ENCODE data around the gene MYL12B. TPM values are rescaled to one million over a fixed set of nuclear protein-coding genes. Genes with fewer than 3 reads are reported as not detected.
"Not testable (repeated sequence)": the region's sequence is repeated elsewhere in the genome, so short reads cannot be mapped to it uniquely, and the experiment has no call there.

The MYL12B gene
- total RNA-seq, 2 experiments from 2014 or later, result 313 to 322 TPM

GRCh38 chr18:3304832-3305231 is 42.9 kb downstream of the MYL12B start:
- CTCF ChIA-PET, result interaction anchor here (1.6 kb wide), 1 partner anchor 361 kb away, joined by 5 read pairs; no protein-coding TSS in a partner anchor
- ATAC-seq, result peak; percentile 13
- no peak for DNase-seq
- Mint-ChIP-seq H3K27ac (peak overlapping the region; percentile 76), H3K4me1 (peaks cover 18% of the 10 kb centered on the region), H3K27me3 (peaks cover 27% of the 10 kb centered on the region), H3K4me3 (no peak overlapping the region), H3K36me3 (no peaks in the 10 kb centered on the region), H3K9me3 (ENCODE audit: low read depth) (no peaks in the 10 kb centered on the region)

- Mint-ChIP-seq H3K27me3 (peaks cover 22% of the 10 kb centered on the region), H3K27ac (peak overlapping the region; percentile 76), H3K4me1 (peaks cover 18% of the 10 kb centered on the region), H3K9me3 (ENCODE audit: low read depth) (no peaks in the 10 kb centered on the region), H3K36me3 (no peaks in the 10 kb centered on the region), H3K4me3 (no peak overlapping the region)
- DNase-seq (peak; percentile 77), ATAC-seq (peak; percentile 100)
- CTCF ChIA-PET, result interaction anchor here (1.1 kb wide), 1 partner anchor 8 kb away, joined by 7 read pairs; no protein-coding TSS in a partner anchor
Observed at GRCh38 chr18:3305354-3305762, 43.4 kb downstream of the MYL12B start.

- no peaks in the 10 kb centered on the region for H3K36me3 Mint-ChIP-seq
- peaks cover 18% of the 10 kb centered on the region for H3K4me1 Mint-ChIP-seq
- no peaks in the 10 kb centered on the region for H3K9me3 Mint-ChIP-seq (ENCODE audit: low read depth)
- DNase-seq (no peak), ATAC-seq (no peak)
- H3K4me3 Mint-ChIP-seq, result no peak overlapping the region
- CTCF ChIA-PET, result interaction anchor here (1.1 kb wide), 1 partner anchor 8 kb away, joined by 7 read pairs; no protein-coding TSS in a partner anchor
- H3K27me3 Mint-ChIP-seq, result peaks cover 19% of the 10 kb centered on the region
- peak overlapping the region; percentile 76 for H3K27ac Mint-ChIP-seq
Observed at GRCh38 chr18:3305933-3306332, 44.0 kb downstream of the MYL12B start.

GRCh38 chr18:3306391-3306790 is 44.5 kb downstream of the MYL12B start:
- H3K27me3 Mint-ChIP-seq, result peaks cover 14% of the 10 kb centered on the region

GRCh38 chr18:3313685-3314084 is 51.8 kb downstream of the MYL12B start:
- Mint-ChIP-seq H3K27ac (no peak overlapping the region), H3K4me1 (no peaks in the 10 kb centered on the region), H3K9me3 (ENCODE audit: low read depth) (no peaks in the 10 kb centered on the region), H3K36me3 (no peaks in the 10 kb centered on the region), H3K4me3 (no peak overlapping the region), H3K27me3 (peaks cover 5% of the 10 kb centered on the region)
- CTCF ChIA-PET, result interaction anchor here (0.6 to 1.0 kb wide), 2 partner anchors 10 to 11 kb away, joined by 3 read pairs; no protein-coding TSS in a partner anchor
- DNase-seq (no peak), ATAC-seq (no peak)

More at GRCh38 chr18:3306391-3306790, 44.5 kb downstream of the MYL12B start:
- no peak overlapping the region for H3K4me3 Mint-ChIP-seq
- no peak for ATAC-seq
- H3K9me3 Mint-ChIP-seq (ENCODE audit: low read depth), result no peaks in the 10 kb centered on the region
- H3K36me3 Mint-ChIP-seq, result no peaks in the 10 kb centered on the region
- peaks cover 18% of the 10 kb centered on the region for H3K4me1 Mint-ChIP-seq
- peak overlapping the region; percentile 16 for H3K27ac Mint-ChIP-seq
- CTCF ChIA-PET, result interaction anchor here (1.1 to 2.5 kb wide), 2 partner anchors 9 kb away, joined by 7 to 12 read pairs; no protein-coding TSS in a partner anchor
- DNase-seq, result no peak

GRCh38 chr18:3315344-3315743 is 53.4 kb downstream of the MYL12B start:
- CTCF ChIA-PET, result interaction anchor here (0.7 to 1.2 kb wide), 2 partner anchors 270 to 378 kb away, joined by 3 read pairs; no protein-coding TSS in a partner anchor
- not testable (repeated sequence) for DNase-seq; H3K27ac Mint-ChIP-seq; H3K9me3 Mint-ChIP-seq (ENCODE audit: low read depth); H3K36me3 Mint-ChIP-seq; H3K4me3 Mint-ChIP-seq; ATAC-seq; H3K27me3 Mint-ChIP-seq
- H3K4me1 Mint-ChIP-seq, result peaks cover 15% of the 10 kb centered on the region

GRCh38 chr18:3319399-3319798 is 57.5 kb downstream of the MYL12B start:
- Mint-ChIP-seq H3K4me3 (no peak overlapping the region), H3K27me3 (peaks cover 9% of the 10 kb centered on the region), H3K4me1 (peaks cover 24% of the 10 kb centered on the region), H3K27ac (no peak overlapping the region), H3K9me3 (ENCODE audit: low read depth) (no peaks in the 10 kb centered on the region), H3K36me3 (peaks cover 2% of the 10 kb centered on the region)
- ATAC-seq, result peak; percentile 79
- peak; percentile 56 for DNase-seq
- CTCF ChIA-PET, result interaction anchor here (0.7 to 1.6 kb wide), 5 partner anchors 20 to 347 kb away, joined by 3 to 7 read pairs (median 3); no protein-coding TSS in a partner anchor

GRCh38 chr18:3319894-3320454 is 58.0 kb downstream of the MYL12B start:
- Mint-ChIP-seq H3K4me3 (no peak overlapping the region), H3K9me3 (ENCODE audit: low read depth) (no peaks in the 10 kb centered on the region), H3K4me1 (peaks cover 24% of the 10 kb centered on the region), H3K36me3 (peaks cover 2% of the 10 kb centered on the region), H3K27me3 (peaks cover 11% of the 10 kb centered on the region), H3K27ac (no peak overlapping the region)
- ATAC-seq, result peak; percentile 33
- CTCF ChIA-PET, result interaction anchor here (0.7 to 1.6 kb wide), 5 partner anchors 20 to 346 kb away, joined by 3 to 7 read pairs (median 3); no protein-coding TSS in a partner anchor
- DNase-seq, result no peak

- no peak for DNase-seq
- no peaks in the 10 kb centered on the region for H3K9me3 Mint-ChIP-seq (ENCODE audit: low read depth)
- no peak overlapping the region for H3K27ac Mint-ChIP-seq
- peaks cover 13% of the 10 kb centered on the region for H3K27me3 Mint-ChIP-seq
- H3K4me1 Mint-ChIP-seq, result peaks cover 24% of the 10 kb centered on the region
- H3K4me3 Mint-ChIP-seq, result no peak overlapping the region
- ATAC-seq, result no peak
- CTCF ChIA-PET, result interaction anchor here (2.5 kb wide), 1 partner anchor 24 kb away, joined by 14 read pairs; no protein-coding TSS in a partner anchor
- H3K36me3 Mint-ChIP-seq, result peaks cover 2% of the 10 kb centered on the region
Observed at GRCh38 chr18:3321133-3321812, 59.3 kb downstream of the MYL12B start.

GRCh38 chr18:3323900-3324299 is 62.0 kb downstream of the MYL12B start:
- H3K4me3 Mint-ChIP-seq, result no peak overlapping the region
- H3K27me3 Mint-ChIP-seq, result peaks cover 19% of the 10 kb centered on the region
- H3K9me3 Mint-ChIP-seq (ENCODE audit: low read depth), result no peaks in the 10 kb centered on the region
- DNase-seq (no peak), ATAC-seq (no peak)
- peaks cover 2% of the 10 kb centered on the region for H3K36me3 Mint-ChIP-seq
- CTCF ChIA-PET, result interaction anchor here (0.9 to 1.7 kb wide), 4 partner anchors 9 to 127 kb away, joined by 3 to 5 read pairs (median 3); no protein-coding TSS in a partner anchor
- H3K27ac Mint-ChIP-seq, result no peak overlapping the region
- H3K4me1 Mint-ChIP-seq, result peaks cover 22% of the 10 kb centered on the region

Other genes starting within 250 kb of the MYL12B start
- gene LPIN2, start 249.0 kb upstream of the MYL12B start, total RNA-seq, result 10 to 100 TPM; 77.6 to 78.4 TPM
- gene MYOM1, start 42.2 kb upstream of the MYL12B start, total RNA-seq, result 1 to 10 TPM; 1.6 to 3.8 TPM
- 100 to 1,000 TPM; 722 to 787 TPM for gene MYL12A, start 14.3 kb upstream of the MYL12B start, total RNA-seq
- 10 to 100 TPM in 1 of 2 experiments, 1 to 10 TPM in 1; 9.7 to 19.0 TPM for gene TGIF1, start 188.0 kb downstream of the MYL12B start, total RNA-seq

Data from activated CD8-positive, alpha-beta memory T cell treated with anti-CD3 and anti-CD28 coated beads, Interleukin-2, amount 10 ng/mL, durations not matched to agents 7 days and 5 days (primary cell).